OCI-LY3 (cell line): ENCODE results near the gene GARNL3.

Experiments
- CTCF ChIP-seq: fragments of 200-600, 300-600 bp; sonication (generic); IDR thresholded peaks from 2 replicates; pipeline ENCODE4 v1.5.1; 2014; ENCODE audit warnings: antibody characterized with exemption, low read length, low read depth
- EZH2phosphoT487 ChIP-seq: fragments of 200-600 bp; shearing (Covaris generic); IDR thresholded peaks from 2 replicates; pipeline ENCODE4 v1.6.1; 2018; ENCODE audit warnings: antibody characterized with exemption, mixed run types, low read depth

GRCh38 chr9:127384016-127384730 is 119.6 kb downstream of the GARNL3 start:
- TF ChIP-seq CTCF (no peak), EZH2phosphoT487 (no peak)
